Common myeloid progenitor, CD34-positive (primary cell): ENCODE results near the gene TNRC6B.
A peak's percentile ranks its signal among the peaks of the same experiment; 100 is the strongest.
"Not testable (repeated sequence)": the region's sequence is repeated elsewhere in the genome, so short reads cannot be mapped to it uniquely, and the experiment has no call there.

ENCODE experiments used
- CTCF ChIA-PET: fragments of 350-600 bp; sonication (Branson Sonifier 250); formaldehyde crosslinking; loops from one replicate; lab custom pipeline; 2021; ENCODE audit warnings: antibody characterized with exemption; lab: Charles Lee
- POLR2A ChIA-PET: fragments of 350-600 bp; sonication (Branson Sonifier 250); formaldehyde crosslinking; loops from one replicate; lab custom pipeline; 2021; ENCODE audit warnings: antibody characterized with exemption; lab: Charles Lee
- DNase-seq, 3 donors: peaks; one replicate each; pipeline versions ENCODE4 v3.0.0 to v3.0.0-alpha.2; 2013
- H3K27ac ChIP-seq, 2 experiments: 1 replicate in 1 of 2; 2 replicates in 1 of 2; pipeline ENCODE4 v1.7.0; 2013; ENCODE audit warnings: inconsistent platforms in 2 of 2, low read length in 2 of 2, mild to moderate bottlenecking in 2 of 2, low read depth in 1 of 2, moderate library complexity in 1 of 2; ENCODE audit not compliant: severe bottlenecking in 2 of 2, insufficient read depth in 1 of 2, poor library complexity in 1 of 2
- H3K27me3 ChIP-seq, 5 experiments: replicated peaks in 2 of 5; 1 replicate in 3 of 5; 2 replicates in 2 of 5; pipeline versions ENCODE4 v1.6.1 to v1.7.0; 2013; ENCODE audit warnings: low read length in 4 of 5, mild to moderate bottlenecking in 2 of 5, moderate library complexity in 2 of 5, inconsistent platforms in 1 of 5; ENCODE audit not compliant: insufficient read depth in 5 of 5, control insufficient read depth in 4 of 5
- H3K36me3 ChIP-seq, 4 experiments: 1 replicate in 2 of 4; 2 replicates in 2 of 4; pipeline versions ENCODE4 v1.6.1 to v1.7.0; 2013; ENCODE audit warnings: low read length in 3 of 4, control low read depth in 1 of 4, mild to moderate bottlenecking in 1 of 4; ENCODE audit not compliant: control insufficient read depth in 4 of 4, insufficient read depth in 4 of 4
- H3K4me1 ChIP-seq, 4 experiments: 1 replicate in 3 of 4; 2 replicates in 1 of 4; pipeline versions ENCODE4 v1.6.1 to v1.7.1; 2013; ENCODE audit warnings: low read length in 3 of 4, mild to moderate bottlenecking in 3 of 4, control low read depth in 1 of 4, inconsistent platforms in 1 of 4, moderate library complexity in 1 of 4; ENCODE audit not compliant: control insufficient read depth in 4 of 4, insufficient read depth in 4 of 4; ENCODE audit errors: control extremely low read depth in 1 of 4
- H3K4me3 ChIP-seq, 7 experiments: 1 replicate in 4 of 7; 2 replicates in 3 of 7; pipeline versions ENCODE4 v1.5.1 to v1.7.0; 2013; ENCODE audit warnings: mild to moderate bottlenecking in 7 of 7, low read length in 6 of 7, moderate library complexity in 6 of 7, inconsistent platforms in 2 of 7, low read depth in 2 of 7, control low read depth in 1 of 7; ENCODE audit not compliant: insufficient read depth in 4 of 7, control insufficient read depth in 1 of 7; ENCODE audit errors: extremely low read depth in 1 of 7
- H3K9me3 ChIP-seq, 5 experiments: 1 replicate in 4 of 5; 2 replicates in 1 of 5; pipeline versions ENCODE4 v1.6.1 to v1.7.1; 2013; ENCODE audit warnings: low read length in 4 of 5, mild to moderate bottlenecking in 2 of 5, inconsistent platforms in 1 of 5, low read depth in 1 of 5, moderate library complexity in 1 of 5; ENCODE audit not compliant: control insufficient read depth in 4 of 5, insufficient read depth in 2 of 5; ENCODE audit errors: control extremely low read depth in 1 of 5
- WGBS: methylation state at CpG from one replicate; pipeline ENCODE4 v1.1.5; 2013; ENCODE audit not compliant: insufficient coverage; 5-methylcytosine and 5-hydroxymethylcytosine counted together

Gene TNRC6B

DNA sequence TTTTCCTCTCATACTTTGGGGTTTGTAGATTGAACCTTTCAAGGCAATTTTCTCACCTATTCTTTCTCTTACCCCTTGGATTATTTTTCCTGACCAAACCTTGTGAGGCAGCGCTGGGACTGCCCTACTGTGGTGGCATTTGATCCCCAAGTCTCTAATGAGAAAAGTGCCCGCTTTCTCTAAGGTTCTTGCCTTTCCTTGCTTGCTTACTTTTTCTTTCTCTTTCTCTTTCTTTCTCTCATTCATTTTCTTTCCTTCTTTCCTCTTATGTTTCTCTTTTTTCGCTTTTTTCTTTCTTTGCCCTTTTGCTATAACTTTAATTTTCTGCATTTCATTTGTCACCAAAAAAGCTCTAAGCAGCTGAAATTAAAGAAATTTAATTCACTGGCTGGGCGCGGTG is 127.9 kb downstream of the TNRC6B start:
- 96% methylated on average over 5 of the region's 5 CpGs for WGBS
- Histone ChIP-seq H3K4me1 (no peaks in the 10 kb centered on the region), H3K27ac (no peak overlapping the region), H3K27me3 (no peaks in the 10 kb centered on the region), H3K9me3 (no peaks in the 10 kb centered on the region), H3K36me3 (peaks cover 36 to 81% (median 62%) of the 10 kb centered on the region in 4 experiments), H3K4me3 (no peak overlapping the region)
- ChIA-PET CTCF (interaction anchor here (0.7 kb wide), 1 partner anchor 12 kb away, joined by 4 read pairs; no protein-coding TSS in a partner anchor), POLR2A (interaction anchor here (0.6 kb wide), 1 partner anchor 336 kb away, joined by 3 read pairs; no protein-coding TSS in a partner anchor)
- DNase-seq = no peak

DNA sequence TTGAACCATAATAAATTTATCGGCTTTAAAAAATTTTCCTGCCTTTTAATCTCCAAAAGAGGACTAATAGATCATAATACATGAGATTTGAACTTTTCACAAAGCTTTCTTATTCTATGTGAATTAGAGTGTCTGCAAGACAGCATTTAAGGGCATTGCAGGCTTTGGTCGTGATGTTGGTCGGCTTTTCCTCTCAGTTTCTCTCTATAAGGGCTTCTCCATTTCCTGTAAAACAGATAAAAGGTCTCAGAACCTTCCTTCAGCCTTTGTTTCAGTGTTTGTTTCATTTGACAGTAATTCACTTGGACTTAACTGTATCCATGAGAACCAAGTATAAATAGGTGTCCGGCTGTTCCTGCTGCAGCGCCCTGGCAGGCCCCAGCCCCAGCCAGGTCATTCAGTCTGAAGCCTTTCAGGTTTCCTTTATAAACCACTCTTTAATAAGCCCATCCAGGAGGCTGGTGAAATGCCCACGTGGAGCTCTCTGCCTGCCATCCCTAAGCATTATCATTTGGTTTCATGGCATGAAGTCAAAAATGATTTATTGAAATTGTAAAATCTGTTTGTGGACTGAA is 131.4 kb downstream of the TNRC6B start:
- H3K4me3 ChIP-seq = no peak overlapping the region
- H3K27ac ChIP-seq = no peak overlapping the region
- 96% methylated on average over 4 of the region's 6 CpGs for WGBS
- DNase-seq = no peak
- ChIA-PET POLR2A (no interaction called here), CTCF (interaction anchor here (1.6 kb wide), 1 partner anchor 38 kb away, joined by 3 read pairs; the partner anchor contains the start of gene ADSL)
- H3K4me1 ChIP-seq = no peaks in the 10 kb centered on the region
- H3K36me3 ChIP-seq = peaks cover 42 to 84% (median 66%) of the 10 kb centered on the region in 4 experiments
- H3K9me3 ChIP-seq = no peaks in the 10 kb centered on the region
- H3K27me3 ChIP-seq = no peaks in the 10 kb centered on the region

DNA sequence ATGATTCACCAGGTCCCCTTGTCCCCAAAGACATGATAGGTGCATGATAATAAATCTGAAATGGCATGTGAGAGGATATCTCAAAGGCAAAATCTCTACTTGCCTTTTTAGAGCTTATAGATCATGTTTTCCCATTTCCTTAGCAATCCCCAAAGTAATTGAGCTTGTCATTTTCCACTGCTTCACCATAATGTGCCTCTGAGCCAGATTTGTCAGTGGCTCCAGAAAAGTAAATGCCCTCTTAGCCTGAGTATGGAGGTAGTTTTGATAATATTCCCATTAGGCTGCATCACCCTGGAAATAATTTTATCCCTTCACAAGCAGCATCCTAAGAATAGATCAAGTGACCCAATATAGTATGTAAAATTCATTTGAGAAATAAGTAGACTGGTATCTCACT is 131.9 kb downstream of the TNRC6B start:
- CTCF ChIA-PET = interaction anchor here (1.6 kb wide), 1 partner anchor 37 kb away, joined by 3 read pairs; the partner anchor contains the start of gene ADSL
- no peak overlapping the region for H3K4me3 ChIP-seq
- no peak for DNase-seq
- H3K36me3 ChIP-seq = peaks cover 41 to 90% (median 68%) of the 10 kb centered on the region in 4 experiments
- H3K27ac ChIP-seq = no peak overlapping the region
- no peaks in the 10 kb centered on the region for H3K27me3 ChIP-seq
- POLR2A ChIA-PET = no interaction called here
- H3K9me3 ChIP-seq = no peaks in the 10 kb centered on the region
- H3K4me1 ChIP-seq = no peaks in the 10 kb centered on the region

DNA sequence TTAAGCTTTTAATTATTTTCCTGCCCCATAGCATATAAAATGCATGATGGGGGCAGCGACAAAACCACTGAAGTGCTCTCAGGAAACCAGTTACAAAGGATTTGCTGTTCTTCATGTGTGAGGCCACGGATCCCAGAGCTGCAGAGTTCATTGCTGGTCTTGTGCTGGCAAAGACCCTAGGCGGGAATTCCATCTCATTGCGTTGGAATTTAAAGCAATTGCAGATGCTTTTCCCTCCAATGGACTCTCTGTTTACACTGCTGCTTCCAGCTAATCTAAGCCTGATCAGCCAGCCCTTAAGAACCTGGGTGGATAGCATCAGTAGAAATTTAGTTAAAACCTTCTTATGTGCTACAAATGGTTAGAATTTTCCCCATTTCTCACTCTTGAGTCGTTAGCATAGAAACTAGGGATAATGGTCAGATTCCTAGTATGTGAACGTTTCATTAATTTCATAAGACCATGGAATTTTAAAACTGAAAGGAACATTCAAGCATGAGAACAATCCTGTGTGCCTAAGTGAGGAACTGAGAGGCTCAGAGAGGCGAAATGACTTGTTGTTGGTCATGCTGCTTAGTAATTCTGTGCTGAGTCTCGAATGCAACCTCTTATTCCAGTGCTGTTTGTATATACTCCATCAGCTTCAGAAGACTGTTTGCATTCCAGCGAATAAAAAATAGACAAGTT is 132.5 kb downstream of the TNRC6B start:
- POLR2A ChIA-PET = no interaction called here
- 100% methylated on average over 8 of the region's 9 CpGs for WGBS
- Histone ChIP-seq H3K27me3 (no peaks in the 10 kb centered on the region), H3K36me3 (peaks cover 37 to 92% (median 68%) of the 10 kb centered on the region in 4 experiments), H3K4me1 (no peaks in the 10 kb centered on the region), H3K9me3 (no peaks in the 10 kb centered on the region), H3K4me3 (no peak overlapping the region), H3K27ac (no peak overlapping the region)
- CTCF ChIA-PET = interaction anchor here (1.6 kb wide), 1 partner anchor 36 kb away, joined by 3 read pairs; the partner anchor contains the start of gene ADSL
- DNase-seq = no peak

DNA sequence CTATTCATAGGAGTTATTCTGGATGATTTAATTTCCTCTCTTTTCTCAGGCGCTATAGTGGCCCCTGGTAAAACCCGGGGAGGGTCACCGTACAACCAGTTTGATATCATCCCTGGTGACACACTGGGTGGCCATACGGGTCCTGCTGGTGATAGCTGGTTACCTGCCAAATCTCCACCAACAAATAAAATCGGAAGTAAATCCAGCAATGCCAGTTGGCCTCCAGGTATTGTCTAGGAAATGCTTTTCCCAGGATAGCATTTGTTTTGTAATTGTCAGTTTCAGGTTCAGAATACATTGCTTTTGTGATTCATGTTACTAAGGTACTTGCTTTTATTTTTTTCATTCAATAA is 133.0 kb downstream of the TNRC6B start:
- no peak for DNase-seq
- POLR2A ChIA-PET = no interaction called here
- H3K27me3 ChIP-seq = no peaks in the 10 kb centered on the region
- no peak overlapping the region for H3K27ac ChIP-seq
- WGBS = 94% methylated on average over 5 of the region's 5 CpGs
- H3K36me3 ChIP-seq = peaks cover 38 to 92% (median 73%) of the 10 kb centered on the region in 4 experiments
- no peaks in the 10 kb centered on the region for H3K4me1 ChIP-seq
- H3K9me3 ChIP-seq = no peaks in the 10 kb centered on the region
- H3K4me3 ChIP-seq = no peak overlapping the region
- CTCF ChIA-PET = interaction anchor here (1.4 kb wide), 1 partner anchor 38 kb away, joined by 3 read pairs; no protein-coding TSS in a partner anchor

DNA sequence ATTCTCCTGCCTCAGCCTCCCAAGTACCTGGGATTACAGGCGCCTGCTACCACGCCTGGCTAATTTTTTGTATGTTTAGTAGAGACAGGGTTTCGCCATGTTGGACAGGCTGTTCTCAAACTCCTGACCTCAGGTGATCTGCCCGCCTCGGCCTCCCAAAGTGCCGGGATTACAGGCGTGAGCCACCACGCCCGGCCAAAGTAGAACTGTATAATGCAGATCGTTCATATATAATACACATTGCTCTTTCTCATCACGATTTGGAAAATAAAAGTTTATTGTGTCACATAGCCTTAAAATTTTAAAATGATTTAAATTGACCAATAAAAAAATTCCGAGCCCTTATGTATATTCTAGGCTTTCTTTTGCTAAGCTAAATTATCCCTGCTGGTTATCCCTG is 133.9 kb downstream of the TNRC6B start:
- WGBS = 100% methylated on average over 7 of the region's 12 CpGs
- DNase-seq, H3K9me3 ChIP-seq, H3K4me3 ChIP-seq, H3K27me3 ChIP-seq, H3K27ac ChIP-seq, POLR2A ChIA-PET, H3K4me1 ChIP-seq: not testable (repeated sequence)
- peaks cover 38 to 93% (median 78%) of the 10 kb centered on the region in 4 experiments for H3K36me3 ChIP-seq
- CTCF ChIA-PET = interaction anchor here (1.4 kb wide), 1 partner anchor 37 kb away, joined by 3 read pairs; no protein-coding TSS in a partner anchor

DNA sequence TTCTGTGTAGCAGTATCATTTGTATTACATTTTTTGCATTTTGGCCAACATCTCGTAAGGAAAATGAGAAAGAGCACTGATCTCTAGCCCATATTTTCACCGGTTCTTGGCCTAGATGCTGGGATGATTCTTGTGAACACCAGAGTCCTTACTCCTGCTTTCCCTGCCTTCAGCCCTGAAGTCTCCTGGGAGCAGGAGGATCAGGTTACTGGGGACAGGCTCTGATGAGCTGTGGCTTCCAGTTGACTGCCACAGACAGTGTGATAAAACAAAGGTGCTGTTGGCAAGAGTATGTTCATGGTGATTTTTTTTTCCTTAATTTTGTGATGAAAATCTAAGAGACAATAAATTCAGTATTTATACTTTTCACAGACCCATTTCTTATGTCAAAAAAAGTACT is 134.3 kb downstream of the TNRC6B start:
- peaks cover 41 to 93% (median 80%) of the 10 kb centered on the region in 4 experiments for H3K36me3 ChIP-seq
- ChIA-PET POLR2A (interaction anchor here (0.5 kb wide), 1 partner anchor 78 kb away, joined by 7 read pairs; no protein-coding TSS in a partner anchor), CTCF (interaction anchor here (1.4 kb wide), 1 partner anchor 36 kb away, joined by 3 read pairs; no protein-coding TSS in a partner anchor)
- H3K9me3 ChIP-seq = no peaks in the 10 kb centered on the region
- WGBS = 100% methylated on average over 2 of the region's 2 CpGs
- no peaks in the 10 kb centered on the region for H3K27me3 ChIP-seq
- DNase-seq = no peak
- peak overlapping the region in 1 of 2 experiments; percentile 1 for H3K27ac ChIP-seq
- no peak overlapping the region for H3K4me3 ChIP-seq
- no peaks in the 10 kb centered on the region for H3K4me1 ChIP-seq
